ENCODE measurements around the gene NLN.

GRCh38 chr5:65822710-65823109 lies 100.7 kb downstream of the NLN start:
- no peak for TF ChIP-seq CTCF (IDR thresholded peaks at IDR 0.05)
- no peak for TF ChIP-seq EZH2 (IDR thresholded peaks at IDR 0.05; ENCODE audit: borderline replicate concordance, insufficient read depth, low read depth, low read length, poor library complexity, severe bottlenecking)

All from B cell (primary cell).